H9 (cell line): Measurements from ENCODE around the gene RARB. TPM values are rescaled to one million over a fixed set of nuclear protein-coding genes. Genes with fewer than 3 reads are reported as not detected.

Source experiments
- DNase-seq: peaks from one replicate; pipeline ENCODE4 v3.0.0-alpha.2; 2017
- H2AFZ ChIP-seq: one replicate; pipeline ENCODE4 v1.6.1; 2013; ENCODE audit warnings: mild to moderate bottlenecking, low read length, control low read depth, moderate library complexity
- H2AK5ac ChIP-seq: 2 replicates; pipeline ENCODE4 v1.6.1; 2013; ENCODE audit warnings: low read length, control low read depth, mixed read lengths; ENCODE audit not compliant: insufficient read length
- H2BK120ac ChIP-seq: one replicate; pipeline ENCODE4 v1.6.1; 2013; ENCODE audit warnings: low read depth, mild to moderate bottlenecking, low read length, control low read depth, inconsistent platforms; ENCODE audit not compliant: poor library complexity, severe bottlenecking
- H2BK12ac ChIP-seq: 2 replicates; pipeline ENCODE4 v1.6.1; 2013; ENCODE audit warnings: low read length, control low read depth, mixed read lengths, low read depth; ENCODE audit not compliant: insufficient read length
- H2BK15ac ChIP-seq: 2 replicates; pipeline ENCODE4 v1.6.1; 2013; ENCODE audit warnings: low read depth, low read length, control low read depth
- H2BK20ac ChIP-seq: one replicate; pipeline ENCODE4 v1.6.1; 2013; ENCODE audit warnings: low read depth, mild to moderate bottlenecking, low read length, control low read depth, inconsistent platforms; ENCODE audit not compliant: poor library complexity, severe bottlenecking
- H2BK5ac ChIP-seq: 2 replicates; pipeline ENCODE4 v1.6.1; 2013; ENCODE audit warnings: low read length, control low read depth, mixed read lengths; ENCODE audit not compliant: insufficient read length
- H3K14ac ChIP-seq: 2 replicates; pipeline ENCODE4 v1.6.1; 2013; ENCODE audit warnings: low read length, control low read depth; ENCODE audit not compliant: insufficient read depth
- H3K18ac ChIP-seq: 2 replicates; pipeline ENCODE4 v1.6.1; 2013; ENCODE audit warnings: low read depth, mild to moderate bottlenecking, mixed read lengths, low read length, control low read depth; ENCODE audit not compliant: insufficient read length
- H3K23ac ChIP-seq: 2 replicates; pipeline ENCODE4 v1.6.1; 2013; ENCODE audit warnings: low read length, control low read depth, mixed read lengths, low read depth; ENCODE audit not compliant: insufficient read length
- H3K23me2 ChIP-seq: 2 replicates; pipeline ENCODE4 v1.6.1; 2013; ENCODE audit warnings: low read depth, mild to moderate bottlenecking, mixed read lengths, low read length, control low read depth; ENCODE audit not compliant: insufficient read length, poor library complexity, severe bottlenecking
- H3K27ac ChIP-seq: 2 replicates; pipeline ENCODE4 v1.5.1; 2013; ENCODE audit warnings: low read length, control low read depth, mixed read lengths, low read depth; ENCODE audit not compliant: insufficient read length
- H3K27me3 ChIP-seq: 2 replicates; pipeline ENCODE4 v1.6.1; 2013; ENCODE audit warnings: low read length, control low read depth, inconsistent platforms; ENCODE audit not compliant: insufficient read depth
- H3K4ac ChIP-seq: 2 replicates; pipeline ENCODE4 v1.6.1; 2013; ENCODE audit warnings: low read depth, mild to moderate bottlenecking, control low read depth, inconsistent platforms, low read length, moderate library complexity
- H3K4me1 ChIP-seq: 2 replicates; pipeline ENCODE4 v1.6.1; 2013; ENCODE audit warnings: low read length, control low read depth, inconsistent platforms; ENCODE audit not compliant: insufficient read depth
- H3K4me2 ChIP-seq: 2 replicates; pipeline ENCODE4 v1.6.1; 2013; ENCODE audit warnings: low read length, control low read depth, mixed read lengths; ENCODE audit not compliant: insufficient read length, insufficient read depth
- H3K56ac ChIP-seq: 2 replicates; pipeline ENCODE4 v1.6.1; 2013; ENCODE audit warnings: low read depth, mild to moderate bottlenecking, mixed read lengths, low read length, control low read depth; ENCODE audit not compliant: insufficient read length
- H3K79me1 ChIP-seq: 2 replicates; pipeline ENCODE4 v1.6.1; 2013; ENCODE audit warnings: low read depth, mild to moderate bottlenecking, moderate library complexity, low read length, control low read depth, inconsistent platforms; ENCODE audit not compliant: insufficient read depth, poor library complexity, severe bottlenecking
- H3K79me2 ChIP-seq: 2 replicates; pipeline ENCODE4 v1.6.1; 2013; ENCODE audit warnings: low read length, control low read depth, inconsistent platforms; ENCODE audit not compliant: insufficient read depth
- H3K9ac ChIP-seq: 2 replicates; pipeline ENCODE4 v1.6.1; 2013; ENCODE audit warnings: low read length, control low read depth, mixed read lengths; ENCODE audit not compliant: insufficient read length; ENCODE audit errors: extremely low read depth
- H3K9me3 ChIP-seq: one replicate; pipeline ENCODE4 v1.6.1; 2013; ENCODE audit warnings: low read depth, low read length, inconsistent platforms; ENCODE audit not compliant: control insufficient read depth
- H3T11ph ChIP-seq: one replicate; pipeline ENCODE4 v1.6.1; 2013; ENCODE audit warnings: mild to moderate bottlenecking, low read length, control low read depth, inconsistent platforms
- H4K20me1 ChIP-seq: one replicate; pipeline ENCODE4 v1.6.1; 2013; ENCODE audit not compliant: control insufficient read depth, insufficient read length, insufficient read depth
- H4K5ac ChIP-seq: 2 replicates; pipeline ENCODE4 v1.6.1; 2013; ENCODE audit warnings: low read depth, mild to moderate bottlenecking, mixed read lengths, low read length, control low read depth; ENCODE audit not compliant: insufficient read length
- H4K8ac ChIP-seq: replicated peaks from 2 replicates; pipeline ENCODE4 v1.6.1; 2013; ENCODE audit warnings: low read length, control low read depth, mixed read lengths, low read depth; ENCODE audit not compliant: insufficient read length
- H4K91ac ChIP-seq: 2 replicates; pipeline ENCODE4 v1.6.1; 2013; ENCODE audit warnings: low read depth, mild to moderate bottlenecking, moderate library complexity, mixed read lengths, low read length, control low read depth; ENCODE audit not compliant: insufficient read length
- H3K27ac Mint-ChIP-seq, 3 experiments: 2 replicates in 2 of 3; 3 replicates in 1 of 3; pipeline ENCODE4 v1.8.0; 2020 to 2021; ENCODE audit warnings: mixed read lengths in 3 of 3, mild to moderate bottlenecking in 1 of 3, moderate library complexity in 1 of 3
- H3K27me3 Mint-ChIP-seq: 2 replicates; pipeline ENCODE4 v1.8.0; 2021; ENCODE audit warnings: low read depth, mild to moderate bottlenecking, moderate library complexity, mixed read lengths
- H3K36me3 Mint-ChIP-seq, 3 experiments: 2 replicates in 2 of 3; 3 replicates in 1 of 3; pipeline ENCODE4 v1.8.0; 2020 to 2021; ENCODE audit warnings: low read depth in 3 of 3, mixed read lengths in 3 of 3; ENCODE audit not compliant: insufficient read depth in 1 of 3
- H3K4me1 Mint-ChIP-seq, 2 experiments: 2 replicates each; pipeline ENCODE4 v1.8.0; 2020; ENCODE audit warnings: mixed read lengths in 2 of 2
- H3K4me3 Mint-ChIP-seq, 2 experiments: 2 replicates in 1 of 2; 3 replicates in 1 of 2; pipeline ENCODE4 v1.8.0; 2020 to 2021; ENCODE audit warnings: mild to moderate bottlenecking in 2 of 2, mixed read lengths in 2 of 2, moderate library complexity in 1 of 2
- H3K9me3 Mint-ChIP-seq, 2 experiments: 2 replicates in 1 of 2; 3 replicates in 1 of 2; pipeline ENCODE4 v1.8.0; 2020; ENCODE audit warnings: mild to moderate bottlenecking in 2 of 2, mixed read lengths in 2 of 2, moderate library complexity in 1 of 2
- CTCF ChIP-seq: fragments of 200-600 bp; sonication (generic); conservative IDR thresholded peaks from 3 replicates; pipeline ENCODE4 v1.8.0; 2021; ENCODE audit warnings: antibody characterized with exemption, mild to moderate bottlenecking
- WGBS: extraction: QIAGEN DNeasy Blood & Tissue Kit; methylation state at CpG from one replicate; pipeline ENCODE4 v1.1.7; 2013; ENCODE audit warnings: missing lambda C conversion rate, low lambda C conversion rate, mixed read lengths; ENCODE audit not compliant: insufficient read length; ENCODE audit errors: extremely low coverage; 5-methylcytosine and 5-hydroxymethylcytosine counted together
- total RNA-seq: library from RNA; stranded (reverse); gene quantifications from 2 replicates; pipeline ENCODE4 v1.2.1, GENCODE V29; 2021

The RARB gene
- total RNA-seq, 1 experiment from 2014 or later, result 0.22 TPM

- H2AK5ac ChIP-seq, result no peak overlapping the region
- no peak overlapping the region for H3K27ac ChIP-seq
- no peak overlapping the region for H3K4ac ChIP-seq
- H3K23me2 ChIP-seq, result no peaks in the 10 kb centered on the region
- H3K18ac ChIP-seq, result no peak overlapping the region
- no peak overlapping the region for H2BK5ac ChIP-seq
- H3K56ac ChIP-seq, result no peak overlapping the region
- Mint-ChIP-seq H3K4me1 (peaks cover 0 to 2% of the 10 kb centered on the region in 2 experiments; a peak in 2 of 4 replicates), H3K9me3 (no peaks in the 10 kb centered on the region), H3K36me3 (no peaks in the 10 kb centered on the region), H3K4me3 (no peak overlapping the region), H3K27me3 (peaks cover 2% of the 10 kb centered on the region), H3K27ac (no peak overlapping the region)
- no CpG with 5 or more reads among the region's 10 CpGs for WGBS
- no peaks in the 10 kb centered on the region; the same call in 1 of the 2 replicates for H3K27me3 ChIP-seq
- H3K14ac ChIP-seq, result no peak overlapping the region
- no peaks in the 10 kb centered on the region for H3K4me1 ChIP-seq
- H3K4me2 ChIP-seq, result no peak overlapping the region
- H4K91ac ChIP-seq, result no peak overlapping the region
- no peak overlapping the region for H4K8ac ChIP-seq
- no peak overlapping the region for H4K5ac ChIP-seq
- no peak overlapping the region for H2AFZ ChIP-seq
- no peaks in the 10 kb centered on the region for H3K79me1 ChIP-seq
- TF ChIP-seq CTCF, result no peak
- H4K20me1 ChIP-seq, result no peaks in the 10 kb centered on the region
- no peak for DNase-seq
- no peak overlapping the region for H2BK120ac ChIP-seq
- H2BK15ac ChIP-seq, result no peak overlapping the region
- H2BK20ac ChIP-seq, result no peak overlapping the region
- no peak overlapping the region for H3K23ac ChIP-seq
- H3K79me2 ChIP-seq, result no peaks in the 10 kb centered on the region
- H3K9me3 ChIP-seq, result no peaks in the 10 kb centered on the region
- H3T11ph ChIP-seq, result no peak overlapping the region
- H3K9ac ChIP-seq, result no peak overlapping the region
- H2BK12ac ChIP-seq, result no peak overlapping the region
These were observed 139.3 kb downstream of the RARB start for GRCh38 chr3:25567388-25567787.
